Measurements from ENCODE around the gene UGP2.
A peak's percentile ranks its signal among the peaks of the same experiment; 100 is the strongest.
"Not testable (repeated sequence)": the region's sequence is repeated elsewhere in the genome, so short reads cannot be mapped to it uniquely, and the experiment has no call there.

The UGP2 gene

DNA sequence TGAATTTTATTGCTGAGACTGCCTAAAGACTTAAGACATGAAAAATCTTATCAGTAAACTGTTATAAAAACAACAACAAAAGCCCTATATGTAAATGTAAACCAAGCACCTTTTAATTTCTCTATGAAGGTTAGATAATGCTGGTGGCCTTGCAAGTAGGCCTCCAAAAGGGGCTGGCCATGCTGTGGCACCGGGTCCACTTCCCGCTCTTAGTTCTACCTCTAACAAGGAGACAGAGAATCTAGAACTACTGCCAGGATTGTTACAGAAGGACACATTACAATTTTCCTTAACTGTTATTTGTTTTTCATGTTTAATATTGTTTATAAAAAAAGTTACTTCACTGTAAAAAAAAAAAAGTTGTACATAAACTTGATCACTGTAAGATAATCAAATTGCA, 49.0 kb downstream of the UGP2 start:
- Mint-ChIP-seq H3K9me3 (no peaks in the 10 kb centered on the region), H3K27me3 (no peaks in the 10 kb centered on the region), H3K27ac (peak overlapping the region in 1 of 2 donors; percentile 85), H3K4me3 (no peak overlapping the region), H3K4me1 (peaks cover 6% of the 10 kb centered on the region)
- DNase-seq (no peak), ATAC-seq (no peak)

DNA sequence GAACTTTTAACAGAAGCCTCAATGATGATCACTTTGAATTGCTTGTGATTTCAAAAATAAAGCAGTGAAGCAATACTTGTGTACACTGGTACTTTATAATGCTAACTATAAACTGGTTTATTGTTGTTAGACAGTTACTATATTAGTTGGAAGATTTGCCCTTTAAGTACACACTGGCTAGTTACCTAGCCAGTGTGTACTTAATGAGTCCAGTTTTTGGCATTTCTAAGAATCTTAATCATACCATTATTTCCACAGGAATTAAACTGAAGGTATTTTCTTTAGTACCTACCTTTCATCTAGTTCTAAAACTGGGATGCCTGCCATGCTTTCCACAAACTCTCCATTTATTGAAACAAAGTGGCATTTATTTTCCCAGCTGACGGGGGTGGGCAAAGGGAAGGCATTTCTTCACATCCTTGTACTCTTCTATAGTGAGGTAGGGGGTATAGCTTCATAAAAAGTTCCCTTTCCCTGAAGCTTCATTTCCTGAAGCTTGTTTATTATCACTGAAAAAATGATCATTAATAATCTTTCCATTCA, 49.9 kb downstream of the UGP2 start:
- H3K9me3 Mint-ChIP-seq: no peaks in the 10 kb centered on the region
- H3K27ac Mint-ChIP-seq: peak overlapping the region in 1 of 2 donors; percentile 33
- peaks cover 6% of the 10 kb centered on the region for H3K4me1 Mint-ChIP-seq
- no peak for DNase-seq
- no peaks in the 10 kb centered on the region for H3K27me3 Mint-ChIP-seq
- no peak overlapping the region for H3K4me3 Mint-ChIP-seq
- no peak for ATAC-seq

DNA sequence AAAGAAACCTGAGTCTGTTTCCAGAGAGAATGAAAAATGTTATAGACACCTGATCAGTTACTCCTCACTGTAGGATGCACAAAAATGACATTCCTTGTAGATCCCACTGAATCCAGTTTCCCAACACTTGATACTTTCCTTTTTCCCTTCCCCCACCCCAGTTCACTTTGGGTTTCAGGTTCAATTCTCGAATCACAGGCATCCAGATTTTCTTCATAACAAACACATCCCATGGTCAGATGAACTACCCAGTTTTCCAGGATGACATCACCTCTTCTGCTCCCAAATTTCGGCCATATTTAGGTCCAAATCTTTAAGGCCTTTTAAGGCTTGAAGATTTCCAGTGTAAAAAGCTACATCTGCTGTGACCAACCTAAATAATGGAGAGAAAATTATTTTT, 51.5 kb downstream of the UGP2 start:
- Mint-ChIP-seq H3K27me3 (no peaks in the 10 kb centered on the region), H3K4me1 (peaks cover 6% of the 10 kb centered on the region), H3K27ac (no peak overlapping the region), H3K9me3 (no peaks in the 10 kb centered on the region), H3K4me3 (no peak overlapping the region)
- DNase-seq (no peak), ATAC-seq (no peak)

DNA sequence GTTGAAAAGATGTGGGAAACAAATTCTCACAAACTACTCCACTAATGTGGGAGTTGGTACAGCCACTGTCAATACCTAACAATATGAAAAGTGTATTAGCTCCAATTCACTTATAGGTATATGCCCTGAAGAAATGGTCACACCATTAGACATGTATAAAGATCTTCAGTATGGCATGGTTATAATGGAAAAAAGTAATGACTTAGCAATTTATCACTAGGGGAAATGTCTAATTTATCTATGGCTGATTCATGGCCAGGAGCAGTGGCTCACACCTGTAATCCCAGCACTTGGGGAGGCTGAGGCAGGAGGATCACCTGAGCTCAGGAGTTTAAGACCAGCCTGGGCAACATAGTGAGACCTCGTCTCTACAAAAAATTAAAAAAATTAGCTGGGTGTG, 52.5 kb downstream of the UGP2 start:
- ATAC-seq (no peak), DNase-seq (no peak)
- Mint-ChIP-seq H3K9me3 (no peaks in the 10 kb centered on the region), H3K27ac (no peak overlapping the region), H3K4me1 (peaks cover under 1% of the 10 kb centered on the region), H3K4me3 (no peak overlapping the region), H3K27me3 (no peaks in the 10 kb centered on the region)

DNA sequence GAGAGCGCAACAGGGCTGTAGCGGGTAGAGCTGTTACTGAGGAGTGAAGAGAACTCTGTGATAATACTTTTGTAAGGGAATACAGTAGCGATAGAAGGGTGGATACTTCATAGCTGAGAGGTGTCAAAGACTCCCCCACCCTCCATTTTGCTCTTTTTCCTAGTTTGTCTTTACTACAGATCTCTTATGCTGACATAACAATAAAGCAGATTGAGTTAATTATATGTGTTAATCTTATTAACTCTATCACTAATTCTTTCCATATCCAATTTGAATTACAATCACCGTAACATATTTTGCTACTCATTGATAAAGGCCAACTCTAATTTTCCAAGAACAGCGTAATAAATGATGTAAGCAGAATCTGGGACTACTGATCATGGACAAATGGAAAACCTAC, 57.1 kb downstream of the UGP2 start:
- no peak overlapping the region for H3K4me3 Mint-ChIP-seq
- peak overlapping the region in 1 of 2 donors; percentile 68 for H3K27ac Mint-ChIP-seq
- peaks cover 9 to 18% of the 10 kb centered on the region in 2 donors for H3K9me3 Mint-ChIP-seq
- ATAC-seq (no peak), DNase-seq (no peak)
- no peaks in the 10 kb centered on the region for H3K27me3 Mint-ChIP-seq
- H3K4me1 Mint-ChIP-seq: peaks cover 14% of the 10 kb centered on the region

DNA sequence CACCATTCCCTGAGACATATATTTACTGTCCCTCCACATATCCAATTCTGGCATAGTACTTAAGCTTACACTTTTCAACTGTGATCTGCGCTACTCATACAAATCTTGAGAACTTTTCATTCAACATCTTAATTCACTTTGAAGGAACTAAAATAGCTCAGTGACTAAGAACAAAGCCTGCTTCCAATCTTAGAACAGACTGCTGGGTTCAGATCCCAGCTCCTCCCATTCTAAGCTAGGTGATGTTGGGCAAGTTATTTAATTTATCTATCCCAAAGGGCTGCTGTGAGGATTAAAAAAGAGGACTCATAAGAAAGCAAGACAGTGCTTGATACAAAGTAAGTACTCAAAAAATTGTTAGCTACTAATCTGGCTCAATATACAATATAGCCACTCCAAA, 57.9 kb downstream of the UGP2 start:
- Mint-ChIP-seq H3K27ac (no peak overlapping the region), H3K9me3 (peaks cover 13 to 20% of the 10 kb centered on the region in 2 donors), H3K4me3 (no peak overlapping the region), H3K27me3 (no peaks in the 10 kb centered on the region), H3K4me1 (peaks cover 14% of the 10 kb centered on the region)
- DNase-seq (no peak), ATAC-seq (no peak)

DNA sequence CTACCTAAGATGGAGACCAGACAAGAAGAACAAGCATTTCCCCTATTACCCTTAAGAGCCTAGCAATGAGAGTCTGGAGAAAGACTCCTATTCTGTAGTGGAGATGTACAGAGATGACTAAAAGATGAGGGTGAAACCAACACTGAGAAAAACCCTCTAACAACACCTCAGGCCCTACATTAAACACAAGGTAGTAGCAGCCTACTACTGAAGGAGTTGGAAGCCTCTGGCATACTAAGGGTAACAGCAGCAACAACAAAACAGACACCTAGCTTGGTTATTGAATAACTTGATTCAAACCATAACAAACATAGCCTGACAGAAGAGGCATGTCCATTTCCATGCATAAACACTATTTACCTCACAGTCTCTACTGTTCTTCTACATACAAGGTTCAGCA, 60.5 kb downstream of the UGP2 start:
- DNase-seq: no peak
- H3K27ac Mint-ChIP-seq: peak overlapping the region in 1 of 2 donors; percentile 6

DNA sequence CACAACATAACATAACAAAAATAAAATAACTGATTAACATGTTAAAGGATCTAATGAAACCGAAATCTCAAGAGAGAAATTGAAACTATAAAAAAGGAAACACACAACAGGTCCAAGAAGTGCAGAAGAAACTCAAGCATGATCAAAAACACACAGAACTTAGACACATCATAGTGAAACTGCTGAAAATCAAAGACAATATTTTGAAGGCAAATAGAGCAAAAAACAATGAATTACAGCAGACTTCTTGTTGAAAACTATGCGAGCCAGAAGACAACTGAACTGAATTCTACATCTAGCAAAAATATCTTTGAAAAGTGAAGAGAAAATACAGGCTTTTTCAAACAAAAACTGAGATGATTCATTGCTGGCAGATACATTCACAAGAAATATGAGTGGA, 61.3 kb downstream of the UGP2 start:
- no peak for DNase-seq
- Mint-ChIP-seq H3K4me1 (peaks cover 14% of the 10 kb centered on the region), H3K27ac (no peak overlapping the region), H3K4me3 (no peak overlapping the region), H3K9me3 (peaks cover 22 to 25% of the 10 kb centered on the region in 2 donors), H3K27me3 (no peaks in the 10 kb centered on the region)
- peak; percentile 61 for ATAC-seq

More for the DNA sequence above, 60.5 kb downstream of the UGP2 start:
- Mint-ChIP-seq H3K9me3 (peaks cover 22 to 25% of the 10 kb centered on the region in 2 donors), H3K4me1 (peaks cover 14% of the 10 kb centered on the region), H3K4me3 (no peak overlapping the region), H3K27me3 (no peaks in the 10 kb centered on the region)
- ATAC-seq: peak; percentile 85

DNA sequence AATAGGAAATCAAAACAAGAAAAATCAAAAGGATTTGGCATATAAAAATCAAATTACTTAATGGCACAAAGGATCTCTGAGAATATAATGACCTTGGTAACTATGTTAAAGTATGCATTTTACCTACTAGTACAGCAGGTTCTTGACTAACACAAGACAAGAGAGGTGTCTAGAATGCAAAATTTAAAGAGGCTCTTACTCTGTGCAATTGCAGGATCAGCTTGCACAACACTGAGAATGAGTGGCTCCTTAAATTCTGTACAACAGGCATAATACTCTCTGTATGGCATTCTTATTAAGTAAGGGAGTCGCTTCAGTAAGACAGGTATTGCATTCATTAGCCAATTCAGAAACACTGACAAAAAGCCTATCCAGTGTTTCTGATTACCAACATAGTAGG, 72.6 kb downstream of the UGP2 start:
- Mint-ChIP-seq H3K4me1 (no peaks in the 10 kb centered on the region), H3K27me3 (no peaks in the 10 kb centered on the region), H3K4me3 (no peak overlapping the region), H3K9me3 (no peaks in the 10 kb centered on the region), H3K27ac (no peak overlapping the region)
- ATAC-seq (no peak), DNase-seq (no peak)

DNA sequence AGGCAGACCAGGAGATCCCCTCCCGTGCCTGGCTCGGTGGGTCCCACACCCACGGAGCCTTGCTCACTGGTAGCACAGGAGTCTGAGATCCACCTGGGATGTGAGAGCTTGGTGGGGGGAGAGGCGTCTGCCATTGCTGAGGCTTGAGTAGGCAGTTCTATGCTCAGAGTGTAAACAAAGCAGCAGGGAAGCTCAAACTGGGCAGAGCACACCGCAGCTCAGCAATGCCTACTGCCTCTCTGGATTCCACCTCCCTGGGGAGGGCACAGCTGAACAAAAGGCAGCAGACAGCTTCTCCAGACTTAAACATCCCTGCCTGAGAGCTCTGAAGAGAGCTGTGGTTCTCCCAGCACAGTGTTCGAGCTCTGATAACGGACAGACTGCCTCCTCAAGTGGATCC, 85.1 kb downstream of the UGP2 start:
- no peak overlapping the region for H3K27ac Mint-ChIP-seq
- no peaks in the 10 kb centered on the region for H3K9me3 Mint-ChIP-seq
- no peaks in the 10 kb centered on the region for H3K4me1 Mint-ChIP-seq
- DNase-seq (no peak), ATAC-seq (no peak)
- no peak overlapping the region for H3K4me3 Mint-ChIP-seq
- H3K27me3 Mint-ChIP-seq: no peaks in the 10 kb centered on the region

DNA sequence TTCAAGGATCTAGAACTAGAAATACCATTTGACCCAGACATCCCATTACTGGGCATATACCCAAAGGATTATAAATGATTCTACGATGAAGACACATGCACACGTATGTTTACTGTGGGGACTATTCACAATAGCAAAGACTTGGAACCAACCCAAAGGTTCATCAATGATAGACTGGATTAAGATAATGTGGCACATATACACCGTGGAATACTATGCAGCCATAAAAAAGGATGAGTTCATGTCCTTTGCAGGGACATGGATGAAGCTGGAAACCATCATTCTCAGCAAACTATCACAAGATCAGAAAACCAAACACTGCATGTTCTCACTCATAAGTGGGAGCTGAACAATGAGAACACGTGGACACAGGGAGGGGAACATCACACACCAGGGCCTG, 90.4 kb downstream of the UGP2 start:
- not testable (repeated sequence) for ATAC-seq, DNase-seq, H3K9me3 Mint-ChIP-seq, H3K27me3 Mint-ChIP-seq, H3K4me3 Mint-ChIP-seq, H3K27ac Mint-ChIP-seq, H3K4me1 Mint-ChIP-seq

All from stimulated activated naive CD8-positive, alpha-beta T cell treated with anti-CD3 and anti-CD28 coated beads, Interleukin-15, amount 100 ng/mL, for 72 hours (primary cell).